Type B pancreatic cell (in vitro differentiated cells): Measurements from ENCODE around the gene PIWIL1. TPM values are rescaled to one million over a fixed set of nuclear protein-coding genes. Genes with fewer than 3 reads are reported as not detected.

Source experiments
- DNase-seq: peaks from one replicate; pipeline ENCODE4 v3.0.0; 2021; ENCODE audit warnings: mixed read lengths; ENCODE audit not compliant: unreplicated experiment; ENCODE audit errors: extremely low spot score
- H3K27ac Mint-ChIP-seq: 2 replicates; pipeline ENCODE4 v1.8.0; 2021; ENCODE audit warnings: mild to moderate bottlenecking, mixed read lengths
- H3K27me3 Mint-ChIP-seq: 2 replicates; pipeline ENCODE4 v1.8.0; 2021; ENCODE audit warnings: mixed read lengths
- H3K36me3 Mint-ChIP-seq: 2 replicates; pipeline ENCODE4 v1.8.0; 2021; ENCODE audit warnings: mixed read lengths
- H3K4me1 Mint-ChIP-seq: one replicate; pipeline ENCODE4 v1.8.0; 2021; ENCODE audit warnings: mixed read lengths; ENCODE audit not compliant: unreplicated experiment
- H3K4me3 Mint-ChIP-seq: 2 replicates; pipeline ENCODE4 v1.8.0; 2021; ENCODE audit warnings: mild to moderate bottlenecking, mixed read lengths
- H3K9me3 Mint-ChIP-seq: 2 replicates; pipeline ENCODE4 v1.8.0; 2021; ENCODE audit warnings: mixed read lengths
- total RNA-seq: library from RNA; stranded (reverse); gene quantifications from 2 replicates; pipeline ENCODE4 v1.2.1, GENCODE V29; 2021; ENCODE audit warnings: low replicate concordance
- TF ChIP-seq, protein P1 (sequence below): fragments of 200-600 bp; sonication (generic); conservative IDR thresholded peaks from 2 replicates; pipeline ENCODE4 v1.5.0; 2021; ENCODE audit warnings: antibody characterized with exemption, mild to moderate bottlenecking

The PIWIL1 gene
- total RNA-seq, 1 donor from 2014 or later: not detected

GRCh38 chr12:130331146-130331545 lies 6.5 kb upstream of the PIWIL1 start:
- TF ChIP-seq, protein P1, sequence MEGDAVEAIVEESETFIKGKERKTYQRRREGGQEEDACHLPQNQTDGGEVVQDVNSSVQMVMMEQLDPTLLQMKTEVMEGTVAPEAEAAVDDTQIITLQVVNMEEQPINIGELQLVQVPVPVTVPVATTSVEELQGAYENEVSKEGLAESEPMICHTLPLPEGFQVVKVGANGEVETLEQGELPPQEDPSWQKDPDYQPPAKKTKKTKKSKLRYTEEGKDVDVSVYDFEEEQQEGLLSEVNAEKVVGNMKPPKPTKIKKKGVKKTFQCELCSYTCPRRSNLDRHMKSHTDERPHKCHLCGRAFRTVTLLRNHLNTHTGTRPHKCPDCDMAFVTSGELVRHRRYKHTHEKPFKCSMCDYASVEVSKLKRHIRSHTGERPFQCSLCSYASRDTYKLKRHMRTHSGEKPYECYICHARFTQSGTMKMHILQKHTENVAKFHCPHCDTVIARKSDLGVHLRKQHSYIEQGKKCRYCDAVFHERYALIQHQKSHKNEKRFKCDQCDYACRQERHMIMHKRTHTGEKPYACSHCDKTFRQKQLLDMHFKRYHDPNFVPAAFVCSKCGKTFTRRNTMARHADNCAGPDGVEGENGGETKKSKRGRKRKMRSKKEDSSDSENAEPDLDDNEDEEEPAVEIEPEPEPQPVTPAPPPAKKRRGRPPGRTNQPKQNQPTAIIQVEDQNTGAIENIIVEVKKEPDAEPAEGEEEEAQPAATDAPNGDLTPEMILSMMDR: no peak
- Mint-ChIP-seq H3K9me3 (no peaks in the 10 kb centered on the region), H3K4me3 (no peak overlapping the region), H3K36me3 (no peaks in the 10 kb centered on the region), H3K4me1 (peaks cover 4% of the 10 kb centered on the region), H3K27ac (no peak overlapping the region), H3K27me3 (peaks cover 64% of the 10 kb centered on the region)
- DNase-seq: no peak

DNA sequence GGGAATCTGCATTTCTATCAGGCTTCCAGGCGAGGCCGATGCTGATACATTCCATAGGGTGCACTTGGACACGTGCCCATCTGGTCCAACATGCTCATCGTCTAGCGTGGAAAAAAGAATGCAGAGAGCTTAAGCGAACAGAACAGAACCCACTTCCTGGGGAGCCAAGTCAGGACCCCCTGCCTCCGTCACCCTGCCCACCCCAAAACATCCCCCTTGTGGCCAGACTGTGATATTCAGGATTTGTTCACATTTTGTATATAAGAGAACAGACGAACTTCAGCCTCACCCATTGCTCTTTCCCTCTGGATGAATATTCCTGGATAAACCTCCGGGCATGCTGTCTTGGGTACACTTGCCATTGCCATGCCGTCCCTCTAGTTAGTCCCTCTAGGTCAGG lies 4.3 kb upstream of the PIWIL1 start:
- no peak overlapping the region for H3K27ac Mint-ChIP-seq
- H3K27me3 Mint-ChIP-seq: peaks cover 49% of the 10 kb centered on the region
- no peaks in the 10 kb centered on the region for H3K36me3 Mint-ChIP-seq
- H3K4me1 Mint-ChIP-seq: peaks cover 4% of the 10 kb centered on the region
- TF ChIP-seq, protein P1: peak; percentile 52
- no peaks in the 10 kb centered on the region for H3K9me3 Mint-ChIP-seq
- no peak overlapping the region for H3K4me3 Mint-ChIP-seq
- no peak for DNase-seq

DNA sequence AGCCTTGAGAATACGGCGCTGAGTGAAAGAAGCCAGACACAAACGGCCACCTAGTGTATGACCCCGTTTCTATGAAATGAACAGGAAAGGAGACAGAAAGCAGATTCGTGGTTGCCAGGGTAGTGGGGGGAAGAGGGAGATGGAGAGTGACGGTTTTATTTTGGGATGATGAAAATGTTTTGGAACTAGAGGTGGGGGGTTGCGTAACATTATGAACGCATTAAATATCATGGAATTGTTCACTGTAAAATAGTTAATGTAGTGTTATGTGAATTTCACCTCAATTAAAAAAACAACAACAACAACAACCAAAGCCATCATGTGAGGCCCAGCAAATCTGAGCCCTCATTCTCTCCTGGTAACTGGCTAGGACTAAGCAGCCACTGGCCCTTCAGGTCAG lies 3.3 kb upstream of the PIWIL1 start:
- TF ChIP-seq, protein P1: no peak
- no peaks in the 10 kb centered on the region for H3K9me3 Mint-ChIP-seq
- peaks cover 42% of the 10 kb centered on the region for H3K27me3 Mint-ChIP-seq
- peaks cover 2% of the 10 kb centered on the region for H3K4me1 Mint-ChIP-seq
- H3K4me3 Mint-ChIP-seq: no peak overlapping the region
- no peak for DNase-seq
- H3K36me3 Mint-ChIP-seq: no peaks in the 10 kb centered on the region
- H3K27ac Mint-ChIP-seq: no peak overlapping the region

DNA sequence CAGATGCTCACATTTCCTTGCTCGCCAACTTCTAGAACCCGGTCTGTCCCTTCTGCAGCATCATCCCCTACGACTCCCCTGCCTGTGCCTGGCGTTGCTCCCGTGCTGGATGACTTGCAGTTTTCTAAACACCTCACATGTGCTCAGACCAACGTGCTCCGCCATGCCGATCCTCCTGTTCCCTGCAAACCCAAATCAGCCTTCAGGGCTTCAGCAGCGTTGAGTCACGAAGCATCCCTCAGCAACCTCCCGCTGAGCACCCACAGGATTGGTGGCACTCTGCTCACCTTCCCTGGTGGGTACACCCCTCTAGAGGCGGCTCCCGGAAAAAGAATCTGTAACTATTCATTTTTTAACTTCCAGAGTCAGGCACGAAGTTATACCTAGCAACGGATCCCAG lies 2.8 kb upstream of the PIWIL1 start:
- Mint-ChIP-seq H3K4me3 (no peak overlapping the region), H3K36me3 (no peaks in the 10 kb centered on the region), H3K27ac (no peak overlapping the region), H3K4me1 (no peaks in the 10 kb centered on the region), H3K27me3 (peaks cover 40% of the 10 kb centered on the region), H3K9me3 (no peaks in the 10 kb centered on the region)
- TF ChIP-seq, protein P1: no peak
- DNase-seq: no peak

GRCh38 chr12:130335517-130336392 lies 1.9 kb upstream of the PIWIL1 start:
- TF ChIP-seq, protein P1: peak; percentile 91
- Mint-ChIP-seq H3K27ac (no peak overlapping the region), H3K9me3 (no peaks in the 10 kb centered on the region), H3K4me1 (no peaks in the 10 kb centered on the region), H3K36me3 (no peaks in the 10 kb centered on the region), H3K4me3 (no peak overlapping the region), H3K27me3 (peaks cover 39% of the 10 kb centered on the region)
- DNase-seq: no peak
